Measurements from ENCODE around the gene TMCO4.

Gene TMCO4

DNA sequence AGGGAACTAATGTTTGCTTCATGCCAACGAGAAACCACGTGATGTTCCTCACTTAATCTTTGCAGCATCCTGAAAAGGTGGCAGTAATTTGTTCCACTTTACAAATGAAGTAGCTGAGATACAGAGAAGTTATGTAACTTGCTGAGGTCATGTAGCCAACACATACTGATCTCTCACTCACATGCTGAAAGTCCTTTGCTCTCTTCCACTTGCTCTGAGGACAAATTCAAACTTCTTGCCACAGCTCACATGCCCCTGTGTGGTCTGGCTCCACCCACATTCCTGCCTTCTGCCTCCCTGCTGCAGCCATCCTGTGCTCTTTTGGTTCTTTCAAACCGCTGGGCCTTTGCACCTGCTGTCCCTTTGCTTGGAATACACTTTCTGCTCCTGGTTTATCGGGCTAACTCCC, 55.4 kb downstream of the TMCO4 start:
- DNase-seq: peak; percentile 11

GRCh38 chr1:19743793-19744192, 55.9 kb downstream of the TMCO4 start:
- no peak for DNase-seq

GRCh38 chr1:19743180-19743579, 56.5 kb downstream of the TMCO4 start:
- DNase-seq: no peak

DNA sequence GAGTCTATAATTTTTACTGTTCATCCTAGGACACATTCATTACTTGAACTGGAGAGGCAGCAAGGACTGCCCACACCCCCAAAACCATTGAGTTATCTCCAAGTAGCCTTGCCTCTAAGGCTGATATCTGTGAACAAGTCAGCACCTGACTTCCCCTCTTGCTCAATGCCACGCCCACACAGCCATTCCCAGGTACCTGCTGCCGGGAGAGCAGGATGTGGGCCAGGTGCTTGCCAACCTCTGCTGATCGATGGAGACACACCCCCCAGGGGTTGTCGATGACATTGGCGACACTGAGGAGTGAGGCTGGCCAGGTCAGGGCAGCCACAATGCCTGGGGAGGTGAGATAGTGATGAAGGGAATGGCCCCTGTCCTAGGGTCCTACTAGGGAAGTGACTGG, 60.1 kb downstream of the TMCO4 start:
- no peak for DNase-seq

- DNase-seq: no peak
Measured at GRCh38 chr1:19738669-19739068, 61.0 kb downstream of the TMCO4 start.

DNA sequence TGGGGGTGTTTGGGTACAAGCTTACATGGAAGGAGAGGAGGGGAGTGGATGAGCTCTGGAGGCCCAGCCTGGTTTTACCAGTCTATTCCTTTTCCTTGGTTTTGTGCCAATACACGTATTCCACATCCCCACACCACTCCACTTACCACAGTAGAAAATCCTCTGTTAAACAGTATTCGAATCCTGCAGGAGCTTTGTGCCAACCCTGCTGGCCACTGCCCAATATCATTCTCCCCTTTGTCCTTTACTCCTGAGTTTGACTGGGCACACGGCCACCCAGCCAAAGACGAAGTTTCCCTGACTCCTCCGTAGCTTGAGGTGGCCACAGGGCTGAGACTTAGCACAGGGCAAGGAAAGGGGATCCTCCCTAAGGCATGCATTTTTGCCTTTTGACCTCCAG, 61.6 kb downstream of the TMCO4 start:
- DNase-seq: no peak

- DNase-seq: no peak
Measured at GRCh38 chr1:19737104-19737825, 62.5 kb downstream of the TMCO4 start.

DNA sequence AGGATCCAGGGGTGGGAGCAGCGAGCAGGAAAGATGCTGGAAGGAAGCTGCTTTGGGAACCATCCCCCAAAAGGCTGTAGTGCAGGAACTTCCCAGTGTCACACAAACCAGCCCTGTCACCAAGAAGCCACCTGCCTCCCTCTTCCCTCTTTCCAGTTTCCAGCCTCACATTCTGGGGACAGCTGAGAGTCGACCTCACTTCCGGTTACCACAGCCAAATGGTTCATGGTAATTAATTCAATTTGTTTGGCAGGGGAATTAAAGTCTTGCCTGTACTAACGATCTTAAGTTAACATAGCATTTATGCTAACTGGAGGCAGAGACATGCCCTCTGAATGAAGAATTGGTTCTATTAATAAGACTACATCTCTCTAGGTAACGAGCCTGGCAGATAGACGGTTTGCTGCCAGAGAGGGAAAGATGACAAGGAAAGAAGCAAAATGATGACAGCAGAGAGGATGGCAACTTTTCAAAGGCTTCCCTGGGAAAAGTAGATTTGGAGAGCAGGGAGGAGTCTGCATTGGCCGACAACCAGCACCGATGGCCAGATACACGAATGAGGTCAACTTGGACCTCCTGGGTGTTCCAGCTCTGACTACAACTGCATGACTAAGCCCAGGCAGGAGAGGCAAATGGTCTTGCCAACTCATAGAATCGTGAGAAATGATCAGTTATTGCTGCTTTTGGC, 64.1 kb downstream of the TMCO4 start:
- DNase-seq: no peak

DNA sequence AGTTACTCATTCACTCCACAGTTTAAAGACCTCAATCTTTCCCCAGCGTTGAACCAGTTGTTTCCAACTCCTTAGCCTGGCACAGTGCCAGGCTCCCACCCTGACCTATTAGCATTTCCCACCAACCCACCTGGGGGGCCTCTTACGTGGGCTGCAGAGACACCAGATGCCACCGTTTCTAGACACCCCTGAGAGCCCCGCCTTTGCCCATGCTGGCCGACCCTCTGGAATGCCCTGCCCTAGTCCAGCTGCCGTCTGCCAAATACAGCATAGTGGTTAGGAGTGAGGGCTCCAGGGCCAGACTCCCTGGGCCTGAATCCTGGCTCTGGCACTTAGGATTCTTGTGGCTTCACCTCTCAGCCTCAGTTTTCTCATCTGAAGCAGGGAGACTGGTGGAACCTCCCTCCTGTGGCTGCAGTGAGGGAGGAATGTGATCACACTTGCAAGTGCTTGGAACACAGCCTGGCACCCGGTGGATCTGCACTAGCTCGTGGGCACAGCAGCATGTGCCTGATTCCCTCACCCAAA, 65.2 kb downstream of the TMCO4 start:
- no peak for DNase-seq

GRCh38 chr1:19734056-19734455, 65.7 kb downstream of the TMCO4 start:
- DNase-seq: no peak

DNA sequence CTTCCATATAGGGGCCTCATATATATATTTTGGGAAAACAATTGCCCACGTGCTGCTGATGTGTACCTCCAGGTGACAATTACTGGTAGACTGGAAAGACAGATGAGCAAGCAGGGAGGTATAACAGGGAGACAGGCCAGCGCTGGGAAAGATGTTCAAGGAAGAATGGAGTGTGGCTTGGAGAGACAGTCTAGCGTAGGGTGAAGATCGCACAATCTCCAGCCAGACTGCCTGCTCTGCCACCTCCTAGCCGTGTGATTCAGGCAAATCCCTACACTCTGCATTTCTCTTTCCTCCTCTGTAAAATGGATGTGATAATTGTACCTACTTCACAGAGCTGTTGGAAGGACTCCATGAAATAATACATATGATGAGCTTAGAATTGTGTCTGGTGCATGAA, 66.1 kb downstream of the TMCO4 start:
- no peak for DNase-seq

DNA sequence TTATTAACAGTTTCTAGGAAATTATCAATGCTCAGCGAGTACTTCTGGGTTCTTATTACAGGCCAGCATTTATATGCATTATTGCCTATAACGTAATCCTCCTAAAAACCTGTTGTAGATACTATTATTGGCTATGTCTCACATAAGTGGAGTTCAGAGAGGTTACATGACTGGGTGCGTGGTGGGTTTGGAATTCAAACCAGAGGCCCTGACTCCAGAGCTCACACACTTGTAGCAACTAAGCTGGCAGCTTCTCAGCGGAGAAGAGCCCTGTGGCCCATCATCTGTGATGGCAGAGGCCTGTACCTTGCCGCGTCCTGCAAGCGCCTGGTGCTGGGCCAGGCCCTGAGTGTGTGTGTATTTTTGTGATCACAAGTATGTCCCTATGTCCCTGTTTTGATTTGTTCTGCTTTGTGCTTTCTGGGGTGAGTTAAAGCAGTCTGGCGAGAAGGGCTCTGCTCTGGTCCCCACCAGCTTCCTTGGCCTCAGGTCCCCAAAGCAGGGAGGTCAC, 68.3 kb downstream of the TMCO4 start:
- DNase-seq: no peak

GRCh38 chr1:19730793-19731192, 68.9 kb downstream of the TMCO4 start:
- DNase-seq: no peak

DNA sequence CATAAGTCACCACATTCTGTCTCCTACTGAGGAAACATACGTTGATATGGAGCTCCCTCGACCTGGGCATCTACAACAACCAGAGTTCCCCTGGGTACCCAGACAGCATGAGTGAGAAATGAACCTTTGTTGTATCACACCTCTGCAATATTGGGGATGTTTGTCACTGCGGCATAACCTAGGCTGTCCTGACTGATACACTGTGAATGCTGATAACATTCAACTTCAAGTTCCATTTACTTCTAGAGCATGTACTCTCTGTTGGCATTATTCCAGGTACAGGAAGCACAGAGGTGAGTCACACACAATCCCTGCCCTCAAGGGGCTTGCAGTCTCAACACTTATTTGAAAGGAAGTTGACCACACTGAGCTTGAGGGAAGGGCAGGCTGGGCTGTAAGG, 69.5 kb downstream of the TMCO4 start:
- DNase-seq: no peak

DNA sequence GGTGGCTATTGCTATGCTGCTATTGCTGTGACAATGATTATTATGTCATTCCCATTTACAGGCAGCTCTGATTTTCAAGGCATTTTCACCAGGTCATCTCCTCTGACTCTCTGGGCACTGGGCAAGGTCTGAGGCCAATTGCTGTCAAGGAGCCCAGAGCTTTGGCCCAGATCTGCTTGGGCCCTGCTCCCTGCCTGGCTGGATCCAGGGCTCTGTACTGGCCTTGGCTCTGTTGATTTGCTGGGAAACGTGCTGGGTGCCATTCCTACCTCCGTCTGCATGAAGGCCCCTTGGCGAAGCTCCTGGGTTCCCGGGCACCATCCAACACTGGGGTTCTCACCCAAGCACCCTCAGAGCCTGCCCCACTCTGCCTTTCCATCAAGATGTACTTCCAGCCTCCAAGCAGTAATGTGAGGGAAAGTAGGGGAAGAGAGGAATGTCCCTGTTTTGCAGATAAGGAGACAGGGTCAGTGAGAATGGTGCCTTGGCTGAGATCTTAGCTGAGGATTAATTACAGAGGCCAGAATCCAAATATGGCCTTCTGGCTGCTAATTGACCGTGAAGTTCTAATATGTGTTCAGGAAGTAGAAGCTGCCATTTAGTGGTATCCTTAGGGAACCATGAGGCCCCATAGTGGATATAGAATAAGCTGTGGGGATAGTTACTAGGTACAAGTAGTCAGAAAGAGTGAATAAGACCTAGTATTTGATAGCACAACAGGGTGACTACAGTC, 71.1 kb downstream of the TMCO4 start:
- no peak for DNase-seq

GRCh38 chr1:19725606-19726005, 74.1 kb downstream of the TMCO4 start:
- no peak for DNase-seq

GRCh38 chr1:19723874-19724273, 75.8 kb downstream of the TMCO4 start:
- no peak for DNase-seq

DNA sequence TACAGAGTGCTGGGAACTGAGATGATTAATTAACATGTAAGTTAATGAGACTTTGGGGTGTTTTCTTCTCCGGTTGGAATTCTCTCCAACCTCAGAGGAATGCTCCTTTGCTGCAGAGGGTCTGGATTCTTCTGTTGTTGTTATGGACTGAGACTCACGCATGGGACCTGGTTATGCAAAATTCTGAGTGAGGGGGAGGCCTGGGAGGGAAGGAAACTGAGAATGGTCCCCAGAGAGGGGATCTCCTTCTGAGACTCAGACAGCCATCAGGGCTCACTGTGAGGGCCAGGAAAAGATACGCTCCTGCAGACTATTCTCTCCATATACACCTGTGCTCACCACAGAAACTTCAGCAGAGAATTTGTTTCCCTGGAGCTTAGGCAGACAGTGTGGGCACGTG, 78.7 kb downstream of the TMCO4 start:
- no peak for DNase-seq

DNA sequence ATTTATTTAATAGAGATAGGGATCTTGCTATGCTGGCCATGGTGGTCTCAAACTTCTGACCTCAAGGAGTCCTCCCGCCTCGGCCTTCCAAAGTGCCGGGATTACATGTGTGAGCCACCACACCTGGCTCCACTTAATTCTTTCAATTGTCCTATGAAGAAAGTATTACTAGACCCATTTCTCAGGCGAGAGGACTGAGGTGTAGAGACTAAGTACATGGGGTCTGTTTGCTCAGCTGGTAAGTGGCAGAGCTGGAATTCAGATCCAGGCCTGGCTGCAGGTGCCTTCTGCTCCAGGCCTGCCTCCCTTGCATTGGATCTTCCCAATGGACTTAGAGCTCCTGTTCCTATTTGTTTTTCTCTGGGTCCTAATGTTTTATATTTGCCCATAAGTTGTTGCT, 79.5 kb downstream of the TMCO4 start:
- no peak for DNase-seq

DNA sequence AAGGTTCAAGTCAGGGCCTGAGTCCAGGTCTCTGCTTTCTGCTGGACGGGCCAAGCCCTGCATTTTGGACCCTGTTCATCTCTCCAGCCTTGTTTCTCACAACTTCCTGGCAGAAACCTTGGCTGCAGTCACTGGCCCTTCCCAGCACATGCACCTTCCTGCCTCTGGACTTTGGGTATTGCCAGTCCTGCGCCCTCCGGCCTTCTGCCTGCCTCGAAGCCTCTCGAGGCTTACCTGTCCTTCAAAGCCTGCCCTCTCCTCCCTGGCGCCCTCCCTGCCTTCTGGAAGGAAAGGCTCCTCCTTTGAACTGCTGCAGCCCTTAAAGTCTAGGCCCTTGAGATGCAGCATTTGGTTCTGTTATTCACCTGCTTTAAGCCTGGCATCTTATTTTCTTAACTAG, 82.2 kb downstream of the TMCO4 start:
- DNase-seq: no peak

- DNase-seq: peak; percentile 93
Measured at GRCh38 chr1:19715334-19716203, 84.1 kb downstream of the TMCO4 start.

GRCh38 chr1:19712928-19713327, 86.8 kb downstream of the TMCO4 start:
- no peak for DNase-seq

Measured in suppressor macrophage treated with lipopolysaccharide for 4 hours (primary cell).